ENCODE results near the gene TSC22D3.
"Not testable (repeated sequence)": the region's sequence is repeated elsewhere in the genome, so short reads cannot be mapped to it uniquely, and the experiment has no call there.

Gene TSC22D3

DNA sequence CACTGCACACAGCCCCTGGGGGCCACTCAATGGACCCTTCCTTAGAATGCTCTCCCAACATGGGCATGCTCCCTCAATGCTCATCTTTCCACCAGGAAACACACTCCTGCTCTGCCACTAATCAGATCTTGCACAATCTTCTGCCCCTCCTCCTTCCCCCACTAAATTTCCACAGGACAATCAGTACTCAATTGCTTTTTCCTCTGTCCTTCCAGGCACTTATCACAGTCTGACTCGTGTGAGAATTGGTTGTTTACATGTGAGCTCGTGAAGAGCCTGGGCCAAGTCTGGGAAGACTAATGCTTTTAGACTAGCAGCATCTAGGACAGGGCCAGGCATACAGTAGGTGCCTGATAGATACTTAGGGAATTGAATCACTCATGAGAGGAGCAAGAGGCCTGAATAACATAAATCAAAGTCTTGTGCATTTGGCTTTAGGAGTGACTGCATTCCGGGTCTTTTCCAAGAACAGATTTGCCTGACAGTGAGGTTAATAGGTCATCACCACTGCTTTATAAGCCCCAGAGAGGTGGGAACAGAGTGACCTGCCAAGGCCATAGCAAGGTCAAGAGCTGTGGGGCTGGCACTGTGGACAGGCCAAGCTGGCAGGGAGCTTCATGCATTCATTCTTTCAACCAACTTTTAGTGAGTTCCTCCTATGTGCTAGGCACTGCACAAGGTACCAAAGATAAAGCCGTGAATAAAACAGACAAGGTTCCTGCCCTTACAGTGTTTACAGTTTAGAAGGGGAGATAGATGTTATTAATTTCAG lies 92.3 kb downstream of the TSC22D3 start:
- no peak for DNase-seq (ENCODE audit: low spot score)

DNA sequence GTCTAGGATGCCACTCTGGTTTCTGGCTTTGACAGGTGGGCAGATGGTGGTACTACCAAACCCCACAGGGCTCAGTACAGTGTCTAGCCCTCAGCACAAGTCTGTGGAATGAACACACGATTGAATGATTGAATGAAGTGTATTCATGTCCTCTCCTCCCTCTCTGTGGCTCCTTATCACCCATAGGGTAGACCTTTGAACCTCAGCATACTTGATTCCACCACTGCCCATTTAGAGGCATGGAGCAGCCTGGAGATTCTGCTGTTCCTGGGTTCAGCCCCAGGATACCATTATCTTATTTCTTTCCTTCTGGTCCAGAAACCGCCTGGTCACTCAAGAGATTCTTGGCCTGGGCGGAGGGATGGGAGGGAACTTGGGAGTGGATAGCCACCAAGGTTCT lies 93.3 kb downstream of the TSC22D3 start:
- no peak for DNase-seq (ENCODE audit: low spot score)

DNA sequence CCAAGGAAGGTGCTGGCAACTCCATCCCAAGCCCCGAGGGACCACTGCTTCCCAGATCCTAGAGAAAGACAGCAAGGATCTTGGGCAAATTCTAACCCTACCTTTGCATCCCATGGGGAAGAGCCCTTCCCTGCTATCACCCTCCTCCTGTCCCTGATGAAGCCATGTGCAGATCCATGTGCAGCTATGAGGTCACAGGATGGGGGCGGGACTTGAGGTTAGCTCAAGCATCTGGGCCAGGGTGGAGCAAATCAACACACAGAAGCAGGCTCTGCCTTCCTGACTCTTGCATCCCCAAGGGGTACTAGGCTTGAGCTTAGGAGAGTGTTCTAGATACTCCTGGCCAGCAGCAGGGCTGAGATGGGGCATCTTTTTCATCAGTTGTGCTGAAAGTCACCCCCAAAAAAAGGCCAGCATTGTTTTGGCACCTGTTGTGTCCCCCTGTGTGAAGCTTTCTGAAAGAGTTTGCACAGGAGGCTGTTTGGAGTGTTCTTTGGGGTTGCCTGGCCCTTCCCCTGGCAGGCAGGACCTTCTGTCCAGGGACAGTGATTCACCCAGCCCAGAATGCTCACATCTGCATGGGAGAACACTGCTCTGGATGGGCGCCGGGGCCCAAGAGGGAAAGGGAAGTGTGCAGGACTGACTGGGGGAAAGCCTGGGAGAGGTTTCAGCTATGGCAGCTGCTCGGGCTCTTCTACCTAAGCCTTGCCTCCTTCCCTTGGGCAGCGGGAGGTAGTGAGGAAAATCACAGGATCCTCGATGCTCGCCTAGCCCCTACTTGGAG lies 96.4 kb downstream of the TSC22D3 start:
- DNase-seq (ENCODE audit: low spot score) = peak; percentile 41

DNA sequence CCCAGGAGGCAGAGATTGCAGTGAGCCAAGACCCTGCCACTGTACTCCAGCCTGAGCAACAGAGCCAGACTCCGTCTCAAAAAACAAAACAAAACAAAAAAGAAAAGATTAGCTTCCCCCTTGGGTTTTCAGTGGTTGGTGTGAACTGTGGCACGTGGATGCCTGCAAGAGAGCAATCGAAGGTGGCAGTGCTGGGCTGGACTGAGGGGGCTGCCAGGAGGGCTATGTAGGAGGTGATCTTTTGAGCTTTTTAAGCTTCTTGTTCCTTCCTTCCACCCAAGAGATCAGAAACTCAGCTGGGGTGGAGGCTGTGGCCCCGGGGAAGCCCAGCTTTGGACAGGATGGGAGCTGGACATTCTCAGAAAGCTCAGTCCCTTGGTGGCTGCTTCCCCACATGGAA lies 97.7 kb downstream of the TSC22D3 start:
- DNase-seq (ENCODE audit: low spot score) = no peak

DNA sequence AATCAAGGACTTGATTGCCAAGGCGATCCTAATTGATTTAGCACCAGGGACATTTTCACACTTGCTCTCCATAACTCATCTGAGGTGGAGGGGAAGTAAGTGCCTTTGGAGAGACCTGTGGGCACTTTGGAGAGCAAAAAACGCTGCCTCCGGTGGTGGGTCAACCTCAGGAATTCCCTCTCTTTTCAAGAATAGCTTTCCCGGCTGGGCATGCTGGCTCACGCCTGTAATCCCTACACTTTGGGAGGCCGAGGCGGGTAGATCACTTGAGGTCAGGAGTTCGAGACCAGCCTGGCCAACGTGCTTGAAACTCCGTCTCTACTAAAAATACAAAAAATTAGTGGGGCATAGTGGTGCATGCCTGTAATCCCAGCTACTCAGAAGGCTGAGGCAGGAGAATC lies 98.1 kb downstream of the TSC22D3 start:
- no peak for DNase-seq (ENCODE audit: low spot score)

DNA sequence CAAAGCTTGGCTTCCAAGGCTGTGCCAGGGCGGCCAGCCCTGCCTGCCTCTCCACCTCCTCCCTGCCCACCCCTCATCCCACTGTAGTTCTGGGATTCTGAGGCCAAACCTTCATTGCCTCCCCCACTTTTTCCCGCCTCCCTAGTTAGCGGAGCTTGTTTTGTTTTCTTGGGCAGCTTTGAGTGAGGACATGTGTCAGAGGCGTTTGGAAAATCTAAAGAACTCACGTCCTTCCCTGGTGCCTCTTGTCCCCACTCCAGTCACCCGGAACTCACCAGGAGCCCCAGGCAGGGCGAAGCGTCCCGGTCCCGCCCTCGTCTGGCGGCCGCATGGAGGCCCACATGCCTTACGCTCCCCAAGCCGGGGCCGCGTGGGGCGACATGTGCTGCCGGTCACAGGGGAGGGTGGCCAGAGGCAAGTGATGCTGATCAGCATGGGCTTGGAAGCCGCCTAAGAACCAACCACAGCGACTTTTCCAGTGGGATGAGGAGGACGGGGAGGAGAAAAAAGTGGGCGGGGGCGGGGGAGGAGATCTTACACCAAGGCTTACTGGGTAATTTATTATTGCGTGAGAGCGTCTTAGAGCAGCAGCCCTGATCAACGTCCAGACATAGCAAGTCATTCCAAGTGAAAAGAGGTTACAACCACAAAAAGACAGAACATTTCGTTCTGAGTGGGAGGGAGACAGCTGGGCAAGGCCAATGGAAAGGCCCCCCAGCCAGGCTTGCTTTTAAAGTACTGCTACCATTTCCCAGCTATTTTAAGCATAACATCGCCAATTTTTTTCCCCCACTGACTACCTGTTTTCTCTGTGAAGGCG lies 98.8 kb downstream of the TSC22D3 start:
- DNase-seq (ENCODE audit: low spot score) = peak; percentile 74

DNA sequence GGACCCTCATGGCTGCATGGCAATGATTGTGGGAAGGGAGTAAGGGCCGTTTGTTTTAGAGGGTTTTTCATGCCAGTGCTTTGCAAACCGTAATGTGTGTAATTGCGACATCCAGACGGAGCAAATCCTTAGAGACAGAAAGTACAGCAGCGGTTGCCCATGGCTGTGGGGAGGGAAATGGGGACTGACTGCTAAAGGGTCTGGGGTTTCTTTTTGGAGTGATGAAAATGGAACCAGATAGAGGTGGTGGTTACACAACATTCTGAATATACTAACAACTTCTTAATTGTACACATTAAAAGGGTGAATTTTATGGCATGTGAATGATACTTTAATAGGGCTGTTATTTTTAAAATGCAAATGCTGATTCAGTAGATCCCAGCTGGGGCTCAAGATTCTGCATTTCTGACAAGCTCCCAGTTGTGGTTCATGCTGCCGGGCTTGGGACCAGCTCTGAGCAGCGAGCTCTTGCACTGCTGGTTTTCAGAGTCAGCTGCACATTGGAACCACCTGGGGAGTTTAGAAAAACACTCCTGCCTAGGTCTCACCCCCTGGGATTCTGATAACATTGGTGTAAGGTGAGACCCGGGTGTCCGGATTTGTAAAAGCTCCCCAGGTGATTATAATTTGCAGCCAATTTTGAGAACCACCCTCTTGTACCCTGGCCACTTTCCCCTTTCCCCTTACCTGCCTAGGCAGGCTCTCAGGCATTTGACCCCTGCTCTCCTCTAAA lies 99.6 kb downstream of the TSC22D3 start:
- no peak for DNase-seq (ENCODE audit: low spot score)

DNA sequence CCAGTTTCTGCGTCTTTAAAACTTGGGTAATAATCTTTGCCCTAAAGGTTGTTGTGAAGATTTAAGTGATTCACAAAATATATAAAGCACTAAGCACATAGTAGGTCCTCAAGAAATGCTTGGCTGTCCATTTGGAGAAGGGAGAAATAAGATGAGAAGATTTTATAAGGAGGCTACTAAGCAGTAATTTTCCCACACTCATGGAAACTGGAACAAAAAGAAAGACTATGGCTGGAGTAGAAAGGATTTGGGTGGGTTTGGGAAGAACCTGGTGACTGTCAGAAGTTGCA lies 100.3 kb downstream of the TSC22D3 start:
- DNase-seq (ENCODE audit: low spot score) = no peak

DNA sequence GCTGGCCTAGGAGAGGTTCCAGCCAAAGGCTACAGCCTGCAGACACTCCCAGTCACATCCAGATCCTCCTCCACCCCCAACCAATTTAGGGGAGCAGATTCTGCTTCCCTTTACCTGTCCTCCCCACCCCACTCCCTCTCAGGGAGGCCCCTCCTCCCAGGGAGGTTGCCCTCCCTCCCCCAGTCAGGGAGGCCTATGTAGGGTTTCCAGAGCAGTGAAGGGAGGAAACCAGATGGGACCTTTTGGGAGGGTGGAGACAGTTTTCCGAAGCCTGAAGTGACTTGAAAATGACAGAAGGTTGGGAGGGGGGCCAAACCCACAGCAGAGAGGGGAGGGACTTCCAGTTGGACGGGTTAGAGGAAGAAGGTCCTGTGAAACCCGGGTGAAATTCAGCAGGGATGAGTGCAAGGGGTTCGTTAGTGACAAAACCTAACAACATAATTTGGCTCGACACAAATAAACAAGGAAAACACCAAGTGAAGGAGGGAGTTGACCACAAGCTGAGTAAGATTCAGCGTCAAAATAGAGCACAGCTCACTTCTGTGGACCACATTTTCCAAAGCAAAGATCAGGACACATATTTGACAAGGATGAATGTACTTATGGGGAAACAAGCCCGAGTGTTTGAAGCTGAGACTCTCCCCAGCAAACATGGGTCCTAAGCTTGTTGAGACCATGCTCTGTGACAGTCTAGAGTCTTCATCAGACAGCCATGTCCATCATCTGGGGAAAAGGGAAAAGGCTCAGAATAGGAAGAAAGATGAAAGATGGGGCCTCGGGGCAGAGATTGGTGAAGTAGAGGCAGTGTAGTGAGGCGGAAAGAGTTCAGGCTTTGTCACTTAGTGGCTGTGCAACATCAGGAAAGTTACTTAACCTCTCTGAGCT lies 100.9 kb downstream of the TSC22D3 start:
- DNase-seq (ENCODE audit: low spot score) = no peak

DNA sequence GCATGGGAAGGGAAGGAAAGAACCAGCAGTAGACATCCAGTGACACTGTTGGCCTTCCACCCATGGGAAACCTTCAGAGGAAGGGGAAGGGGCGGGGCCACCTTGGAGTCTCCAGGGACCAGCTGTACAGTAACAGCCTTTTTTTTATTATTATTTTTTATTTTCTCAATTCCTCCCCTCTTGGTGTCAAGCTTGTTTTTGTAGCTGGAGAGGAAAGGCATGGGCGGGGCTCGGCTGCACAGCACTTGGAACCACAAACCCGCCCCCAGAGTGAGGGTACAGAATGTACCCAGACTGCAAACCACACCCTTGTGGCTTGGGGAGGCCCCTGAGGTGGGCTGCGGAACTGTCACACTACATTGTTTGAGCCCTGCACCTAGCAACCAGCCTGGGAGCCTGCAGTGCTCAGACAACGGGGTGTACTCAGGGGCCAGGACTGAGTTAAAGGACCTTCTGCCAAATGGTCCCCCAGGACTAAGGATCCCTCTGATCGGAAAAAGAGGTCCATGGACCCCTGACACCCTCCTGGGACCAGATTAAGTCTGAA lies 101.6 kb downstream of the TSC22D3 start:
- no peak for DNase-seq (ENCODE audit: low spot score)

DNA sequence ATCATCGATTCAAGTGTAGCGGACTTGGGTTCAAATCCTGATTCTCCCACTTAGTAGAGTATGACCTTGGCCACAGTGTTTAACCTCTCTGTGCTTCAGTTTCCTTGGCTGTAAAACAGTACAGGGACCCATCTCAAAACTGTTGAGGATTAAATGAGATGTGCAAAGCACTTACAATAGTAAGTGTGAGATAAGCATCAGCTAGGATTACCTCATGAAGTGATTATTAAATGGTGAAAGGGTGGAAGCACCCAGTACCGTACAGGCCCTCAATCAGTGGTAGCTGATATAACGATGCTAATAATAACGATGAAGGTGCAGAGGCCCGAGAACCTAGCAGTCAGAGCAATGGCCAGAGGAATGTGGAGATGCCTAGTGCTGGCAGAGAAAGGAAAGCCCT lies 102.2 kb downstream of the TSC22D3 start:
- DNase-seq (ENCODE audit: low spot score) = no peak

DNA sequence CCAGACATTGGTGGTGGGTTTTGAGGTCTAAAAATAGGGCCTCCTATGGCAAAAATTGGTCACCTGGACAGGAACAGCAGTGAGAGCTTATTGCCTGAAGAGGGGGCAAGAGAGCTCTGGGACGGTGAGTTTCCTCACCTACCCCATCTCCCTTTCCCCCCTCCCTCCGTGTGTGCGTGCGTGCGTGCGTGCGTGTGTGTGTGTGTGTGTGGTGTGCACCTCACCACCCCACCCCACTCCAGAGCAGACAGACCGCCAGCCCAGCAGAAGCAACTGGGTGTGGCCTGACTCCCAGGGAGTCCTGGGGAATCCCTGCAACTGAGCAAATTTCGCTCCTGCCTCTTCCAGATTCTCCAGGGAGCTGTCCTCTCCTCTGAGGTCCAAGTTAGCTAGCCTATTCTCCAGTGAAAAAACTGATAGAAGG lies 102.6 kb downstream of the TSC22D3 start:
- DNase-seq (ENCODE audit: low spot score) = peak; percentile 44

DNA sequence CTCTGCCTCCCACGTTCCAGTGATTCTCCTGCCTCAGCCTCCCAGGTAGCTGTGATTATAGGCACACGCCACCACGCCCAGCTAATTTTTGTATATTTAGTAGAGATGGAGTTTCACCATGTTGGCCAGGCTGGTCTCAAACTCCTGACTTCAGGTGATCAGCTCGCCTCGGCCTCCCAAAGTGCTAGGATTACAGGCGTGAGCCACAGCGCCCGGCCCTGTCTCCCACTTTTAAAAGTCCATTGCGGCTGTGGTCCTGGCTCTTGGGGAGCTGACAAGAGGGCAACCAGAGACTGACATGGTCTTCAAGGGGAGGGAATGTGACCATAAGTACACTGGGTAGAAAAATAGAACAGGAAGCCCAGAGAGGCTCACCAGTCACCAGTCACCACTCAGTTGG lies 104.3 kb downstream of the TSC22D3 start:
- not testable (repeated sequence) for DNase-seq (ENCODE audit: low spot score)

DNA sequence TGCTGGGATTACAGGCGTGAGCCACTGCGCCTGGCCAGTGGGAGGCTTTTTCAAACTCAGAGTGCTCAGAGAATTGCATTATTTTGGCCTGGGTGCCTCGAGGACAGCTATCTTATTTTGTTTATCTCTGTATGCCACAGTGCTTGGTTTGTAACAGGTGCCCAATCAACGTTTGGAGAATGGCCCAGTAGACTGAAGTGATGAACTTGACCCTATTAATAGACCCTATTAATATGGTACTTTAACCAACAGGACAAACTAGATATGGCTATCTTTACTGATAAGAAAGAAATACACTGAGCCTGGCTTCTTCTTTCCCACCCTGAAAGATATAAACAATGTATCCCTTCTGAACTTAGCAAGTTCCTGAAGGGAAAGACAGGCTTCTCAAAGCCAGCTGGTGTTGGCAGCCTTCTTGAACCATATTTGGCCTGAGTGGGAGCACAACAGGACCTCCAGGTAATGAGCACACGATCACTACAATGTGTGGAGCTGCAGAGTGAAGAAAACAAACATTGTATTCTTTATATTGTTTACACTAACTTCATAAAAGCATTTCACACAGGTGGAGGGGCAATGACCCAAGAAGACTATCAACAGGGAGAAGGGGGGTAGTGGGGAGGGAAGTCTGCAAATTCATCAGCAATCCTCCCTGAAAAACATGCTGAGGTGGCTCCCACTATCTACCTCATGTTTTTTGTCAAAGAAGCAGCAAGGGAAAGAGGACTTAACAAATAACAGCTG lies 105.5 kb downstream of the TSC22D3 start:
- no peak for DNase-seq (ENCODE audit: low spot score)

DNA sequence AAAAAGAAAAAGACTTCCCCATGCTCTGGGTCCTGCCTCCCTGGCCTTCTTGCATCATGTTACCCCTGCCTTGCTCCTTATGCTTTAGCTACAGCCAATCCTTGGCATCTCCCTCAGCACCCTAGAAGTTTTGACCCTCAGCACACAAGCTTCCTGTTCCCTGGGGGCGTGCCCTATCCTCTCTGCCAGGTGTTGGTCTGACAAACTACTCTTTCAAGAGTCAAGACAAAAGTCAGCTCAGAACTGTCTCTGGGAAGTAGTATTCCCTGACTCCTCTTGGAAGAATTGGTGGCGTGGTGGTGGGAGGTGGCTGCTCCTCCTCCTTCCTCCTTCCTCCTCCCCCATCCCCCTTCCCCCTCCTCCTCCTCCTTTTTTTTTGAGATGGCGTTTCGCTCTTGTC lies 106.3 kb downstream of the TSC22D3 start:
- no peak for DNase-seq (ENCODE audit: low spot score)

DNA sequence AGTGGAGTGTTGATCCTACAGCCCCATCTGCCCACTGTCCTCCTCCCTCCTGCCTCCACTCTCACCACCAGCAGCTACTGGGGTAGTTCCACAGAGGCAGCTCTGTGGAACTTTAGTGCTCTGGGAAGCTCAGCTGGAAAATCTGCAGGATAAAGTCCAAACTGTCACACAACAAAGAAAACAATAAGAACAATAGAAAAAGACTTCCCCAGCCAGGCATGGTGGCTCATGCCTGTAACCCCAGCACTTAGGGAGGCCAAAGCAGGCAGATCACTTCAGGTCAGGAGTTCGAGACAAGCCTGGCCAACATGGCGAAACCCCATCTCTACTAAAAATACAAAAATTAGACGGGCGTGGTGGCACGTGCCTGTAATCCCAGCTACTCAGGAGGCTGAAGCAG lies 106.9 kb downstream of the TSC22D3 start:
- DNase-seq (ENCODE audit: low spot score) = not testable (repeated sequence)

DNA sequence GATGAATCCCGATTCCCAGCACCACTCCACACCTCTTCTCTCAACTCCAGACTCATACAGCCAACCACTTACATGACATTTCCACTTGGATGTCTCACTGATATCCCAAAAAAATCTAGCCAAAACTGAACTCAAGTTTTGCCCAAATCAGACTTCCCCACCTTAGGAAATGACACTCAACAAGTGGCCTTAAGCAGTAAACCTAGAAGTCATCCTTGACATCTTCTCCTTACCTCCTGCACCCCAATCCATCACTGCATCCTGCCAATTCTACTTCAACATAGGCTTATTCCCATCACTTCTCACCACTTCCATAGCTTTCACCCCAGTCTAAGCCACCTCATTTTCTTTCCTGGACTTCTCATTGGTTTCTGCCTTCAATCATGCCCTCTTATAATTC lies 108.2 kb downstream of the TSC22D3 start:
- no peak for DNase-seq (ENCODE audit: low spot score)

DNA sequence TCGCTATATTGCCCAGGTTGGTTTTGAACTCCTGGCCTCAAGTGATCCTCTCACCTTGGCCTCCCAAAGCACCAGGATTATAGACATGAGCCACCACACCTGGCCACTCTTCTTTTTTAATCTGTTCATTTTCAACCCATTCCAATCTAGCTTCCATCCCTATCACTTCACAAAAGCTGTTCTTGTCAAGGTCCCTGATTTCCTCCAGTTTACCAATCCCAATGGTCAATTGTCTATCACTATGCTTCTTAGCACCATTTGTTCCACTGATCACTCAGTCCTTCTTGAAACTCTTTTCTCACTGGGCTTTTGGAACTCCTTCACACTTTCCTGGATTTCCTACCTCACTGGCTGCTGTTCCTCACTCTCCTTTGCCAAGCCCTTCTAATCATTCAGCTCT lies 108.7 kb downstream of the TSC22D3 start:
- no peak for DNase-seq (ENCODE audit: low spot score)
